ENCODE data around the gene PAX7.

PAX7 gene

GRCh38 chr1:18641005-18641941 is 10.6 kb downstream of the PAX7 start:
- DNase-seq (ENCODE audit: low read depth): no peak

DNA sequence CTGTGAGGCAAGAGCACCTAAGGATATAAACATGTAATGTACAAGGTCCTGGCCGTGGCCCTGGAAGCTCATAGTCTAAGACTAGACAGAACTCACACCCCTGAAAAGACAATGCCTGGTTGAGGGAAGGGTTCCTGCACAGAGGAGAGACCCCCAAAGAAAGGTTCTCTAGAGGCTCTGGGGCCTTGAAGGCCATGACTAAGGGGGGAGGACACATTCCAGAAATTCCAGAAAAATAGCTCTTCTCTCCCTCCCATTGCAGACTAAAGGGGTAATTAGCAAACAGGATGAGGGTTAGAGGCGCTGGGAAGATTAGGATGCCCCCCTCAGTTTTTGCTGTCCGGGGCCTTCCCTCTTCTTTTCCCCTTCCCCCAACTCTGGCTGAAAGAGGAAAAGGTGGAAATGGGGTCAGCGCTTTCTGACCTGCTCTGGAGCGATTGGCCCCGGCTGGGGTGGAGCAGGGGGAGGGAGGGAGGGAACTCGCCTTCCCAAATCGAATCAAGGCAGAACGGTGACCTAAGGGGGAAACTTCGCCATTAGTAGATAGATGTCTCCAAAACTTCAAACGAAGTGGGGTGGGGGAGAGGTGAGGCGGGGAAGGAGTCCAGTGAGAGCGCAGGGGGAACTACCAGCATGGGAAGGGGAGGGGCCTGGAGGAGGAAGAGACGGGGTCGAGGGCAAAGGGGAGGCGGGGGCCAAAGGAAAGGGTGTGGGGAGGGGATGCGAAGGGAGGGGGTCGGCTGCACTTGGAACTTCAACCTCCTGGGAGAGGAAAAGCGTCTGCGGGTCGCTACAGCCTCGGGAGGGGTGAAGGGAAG is 11.8 kb downstream of the PAX7 start:
- no peak for DNase-seq (ENCODE audit: low read depth)

GRCh38 chr1:18643154-18644012 is 12.7 kb downstream of the PAX7 start:
- no peak for DNase-seq (ENCODE audit: low read depth)

GRCh38 chr1:18644013-18644399 is 13.4 kb downstream of the PAX7 start:
- DNase-seq (ENCODE audit: low read depth): no peak

DNA sequence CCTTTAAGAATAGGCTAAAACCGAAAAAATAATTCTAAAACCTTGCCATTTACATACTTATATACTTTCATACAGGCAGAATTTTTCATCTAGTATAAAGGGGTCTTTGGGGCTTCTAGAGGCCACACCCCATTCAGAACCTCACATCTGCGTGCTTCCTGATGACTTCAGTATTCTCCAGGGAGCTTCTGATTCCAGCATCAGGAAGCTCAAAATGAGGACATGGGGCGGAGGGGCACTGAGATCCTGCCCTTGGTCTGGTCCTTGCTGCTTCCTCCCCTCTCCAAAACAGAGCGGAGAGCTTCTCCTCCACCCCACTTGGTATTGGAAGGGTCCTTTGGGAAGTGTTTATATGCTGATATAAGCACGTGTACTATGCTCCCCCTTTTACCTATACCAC is 13.8 kb downstream of the PAX7 start:
- no peak for DNase-seq (ENCODE audit: low read depth)

DNA sequence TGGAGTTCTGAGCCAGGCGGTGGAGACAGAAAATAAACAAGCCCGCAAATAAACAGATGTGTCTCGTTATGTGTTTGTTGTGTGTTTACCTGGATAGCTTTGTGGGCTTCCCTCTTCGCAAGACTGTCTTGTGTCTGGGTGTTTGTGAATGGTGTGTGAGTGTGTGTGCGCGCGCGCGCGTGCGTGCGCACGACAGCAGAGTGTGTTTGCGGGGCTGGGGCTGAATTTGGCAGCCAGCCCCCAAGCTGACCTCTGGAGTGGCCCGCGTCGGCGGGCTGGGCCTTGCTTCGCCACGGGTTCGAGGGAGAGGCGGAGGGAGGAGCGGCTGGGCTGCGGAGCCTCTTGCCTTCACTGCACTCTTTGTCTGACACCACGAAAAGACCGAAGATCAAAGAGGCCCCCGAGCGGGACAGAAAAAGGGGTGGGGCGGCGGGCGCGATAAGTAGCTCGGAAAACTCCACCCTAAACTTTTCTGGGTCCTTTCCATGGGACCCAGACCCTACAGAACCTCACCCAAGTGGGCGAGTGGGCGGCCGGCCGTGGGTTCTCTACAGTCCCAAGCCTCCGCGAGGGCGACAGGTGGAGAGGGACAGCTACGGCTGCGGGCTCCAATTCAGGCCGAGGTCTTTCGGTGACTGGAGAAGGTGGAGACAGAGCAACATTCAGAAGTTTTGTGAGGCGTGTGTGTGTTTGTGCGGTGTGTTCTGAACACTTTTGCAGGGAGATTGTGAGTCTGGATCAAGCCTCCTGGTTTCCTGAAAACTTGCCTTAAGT is 14.5 kb downstream of the PAX7 start:
- no peak for DNase-seq (ENCODE audit: low read depth)

DNA sequence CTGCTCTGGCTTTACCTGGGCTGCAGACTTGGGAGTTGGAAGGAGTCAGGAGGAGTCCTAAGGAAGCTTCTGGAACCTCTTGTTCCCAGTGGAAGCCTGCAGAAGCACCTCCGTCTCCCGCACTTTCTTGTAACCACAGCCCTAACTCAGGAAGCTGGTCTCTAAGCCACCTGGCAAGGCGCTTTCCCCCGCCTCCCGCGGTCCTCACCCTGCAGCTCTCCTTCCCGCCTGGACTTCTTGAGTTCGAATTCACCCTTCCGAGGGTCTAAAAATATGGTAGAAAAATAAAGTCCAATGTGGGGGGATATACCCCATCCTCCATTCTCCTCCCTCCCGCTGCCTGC is 15.1 kb downstream of the PAX7 start:
- DNase-seq (ENCODE audit: low read depth): no peak

GRCh38 chr1:18646091-18646785 is 15.6 kb downstream of the PAX7 start:
- DNase-seq (ENCODE audit: low read depth): no peak

DNA sequence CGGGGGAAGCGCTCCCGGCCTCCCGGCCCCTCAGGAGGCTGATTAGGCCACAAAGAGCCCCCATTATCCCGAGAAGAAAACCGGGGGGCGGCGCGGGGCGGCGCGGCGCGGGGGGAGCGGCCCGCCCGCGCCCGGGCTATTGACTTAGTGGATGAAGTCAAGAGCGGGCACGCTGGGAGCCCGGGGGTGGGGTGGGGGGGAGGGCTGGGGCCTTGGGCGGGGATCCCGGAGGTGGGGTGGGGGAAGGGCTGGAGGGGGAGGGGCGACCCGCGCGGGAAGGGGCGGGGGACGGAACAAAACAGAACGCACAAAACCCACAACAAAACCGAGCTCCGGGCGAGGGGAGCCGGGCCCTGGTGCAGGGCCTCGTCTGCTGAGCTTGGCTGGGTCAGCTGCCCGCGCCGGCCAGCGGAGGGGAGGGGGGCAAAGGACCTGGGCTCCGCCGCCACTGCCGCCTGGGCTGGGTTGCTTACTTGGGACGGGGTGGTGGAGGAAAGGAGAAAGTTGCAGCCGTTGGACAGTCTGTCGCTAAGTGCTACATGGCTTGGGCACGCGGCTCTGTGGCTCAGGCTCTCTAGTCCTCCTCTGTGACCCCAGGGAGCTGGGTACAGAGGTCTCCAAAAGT is 16.3 kb downstream of the PAX7 start:
- DNase-seq (ENCODE audit: low read depth): no peak

GRCh38 chr1:18647681-18648214 is 17.1 kb downstream of the PAX7 start:
- no peak for DNase-seq (ENCODE audit: low read depth)

- DNase-seq (ENCODE audit: low read depth): no peak
Measured at GRCh38 chr1:18649693-18650370, 19.2 kb downstream of the PAX7 start.

GRCh38 chr1:18651713-18652112 is 21.1 kb downstream of the PAX7 start:
- no peak for DNase-seq (ENCODE audit: low read depth)

GRCh38 chr1:18652791-18653190 is 22.1 kb downstream of the PAX7 start:
- DNase-seq (ENCODE audit: low read depth): no peak

DNA sequence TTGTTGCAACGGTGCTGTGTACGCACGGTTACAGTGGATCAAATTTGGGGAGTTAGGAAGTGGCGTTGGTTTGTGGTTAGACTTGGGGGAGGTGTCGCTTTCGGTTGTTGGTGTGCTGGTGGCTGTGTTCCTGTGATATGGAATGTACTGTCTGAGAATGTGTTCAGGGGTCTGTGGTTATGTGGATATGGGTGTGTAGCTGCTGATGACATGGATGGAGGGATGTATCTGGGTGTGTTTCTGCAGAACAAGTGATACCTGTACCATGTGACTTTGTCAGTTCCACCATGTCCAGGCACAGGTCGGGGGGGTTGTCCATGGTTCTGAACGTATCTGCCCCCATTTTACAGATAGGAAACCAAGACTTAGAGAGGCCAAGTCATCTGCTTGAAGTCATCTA is 22.7 kb downstream of the PAX7 start:
- no peak for DNase-seq (ENCODE audit: low read depth)

DNA sequence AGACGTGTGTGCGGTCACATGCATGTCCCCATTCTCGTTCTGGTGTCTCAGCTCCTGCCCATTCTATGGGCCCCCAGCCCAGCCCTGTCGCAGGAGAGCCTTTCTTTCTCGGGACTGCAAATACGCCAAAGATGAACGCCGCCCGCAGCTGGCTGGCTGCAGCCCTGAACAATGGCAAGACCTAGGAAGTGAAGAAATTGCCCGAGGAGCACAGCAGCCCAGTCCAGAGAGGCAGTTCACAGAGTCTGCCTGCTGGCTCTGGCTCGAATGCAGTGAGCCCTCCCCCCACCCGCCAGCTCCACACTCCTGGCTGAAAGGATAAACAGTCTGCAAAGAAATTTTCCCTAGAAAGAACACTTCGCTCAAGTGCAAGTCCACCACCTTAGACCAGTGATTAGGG is 23.3 kb downstream of the PAX7 start:
- no peak for DNase-seq (ENCODE audit: low read depth)

- no peak for DNase-seq (ENCODE audit: low read depth)
Measured at GRCh38 chr1:18654599-18654998, 24.0 kb downstream of the PAX7 start.

DNA sequence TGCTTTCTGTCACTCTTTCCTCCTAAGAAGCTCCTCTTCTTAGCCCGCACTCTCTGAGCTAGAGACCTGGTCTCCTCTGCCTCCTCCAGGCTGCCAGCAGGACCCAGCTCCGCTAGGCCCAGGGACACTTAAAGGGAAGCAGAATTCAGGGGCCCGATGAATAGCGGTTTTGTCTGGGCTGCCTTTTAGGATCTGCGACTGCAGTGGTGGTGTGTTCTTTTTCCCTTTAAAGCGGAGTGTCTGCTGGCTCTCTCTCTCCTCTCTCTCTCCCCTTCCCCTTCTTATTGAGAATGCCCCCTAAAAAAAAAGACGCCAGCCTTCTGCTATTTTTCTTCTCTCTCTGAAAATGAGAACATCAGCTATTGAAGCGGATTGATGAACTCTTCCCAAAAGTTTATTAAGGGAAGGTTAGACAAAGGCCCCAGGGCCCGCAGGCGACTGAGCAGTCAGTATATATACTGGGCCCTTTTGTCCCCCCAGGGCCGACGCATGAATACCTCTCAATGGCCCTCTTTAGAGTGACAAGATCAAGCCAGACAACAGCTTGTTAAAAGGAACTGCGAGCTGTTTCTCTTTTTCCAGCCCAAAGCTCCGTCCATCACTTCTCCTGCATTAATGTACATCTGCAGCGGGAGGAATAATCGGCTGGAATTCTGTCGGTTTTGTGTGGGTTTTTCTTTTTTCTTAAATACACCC is 27.0 kb downstream of the PAX7 start:
- DNase-seq (ENCODE audit: low read depth): no peak

DNA sequence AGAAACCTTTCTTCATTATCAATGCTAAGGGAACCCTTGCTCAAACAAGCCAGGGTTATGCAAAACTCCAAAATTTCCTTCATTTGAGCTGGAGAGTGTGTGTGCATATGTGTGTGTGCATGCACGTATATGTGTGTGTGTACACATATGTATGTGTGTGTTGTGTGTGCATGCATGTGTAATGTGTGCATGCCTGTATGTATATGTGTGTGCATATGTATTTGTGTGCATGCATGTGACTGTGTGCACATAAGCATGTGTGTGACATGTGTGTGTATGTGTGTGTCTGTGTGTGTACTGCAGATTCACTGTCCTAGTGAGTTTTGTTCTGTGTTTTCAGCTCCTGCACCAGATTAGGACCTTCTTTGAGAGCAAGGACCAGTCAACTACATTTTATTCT is 28.2 kb downstream of the PAX7 start:
- DNase-seq (ENCODE audit: low read depth): no peak
